Transverse colon (tissue), 4 donors: ENCODE measurements around the gene SIGLEC10. TPM values are rescaled to one million over a fixed set of nuclear protein-coding genes. Genes with fewer than 3 reads are reported as not detected.

Experiments
- DNase-seq: peaks from one replicate; pipeline ENCODE4 v3.0.0-alpha.2; 2019
- H3K27ac ChIP-seq, 4 donors: fragments of 200-600 bp; sonication (generic); 2 replicates each; pipeline ENCODE4 v1.5.1; 2016 to 2018; ENCODE audit warnings: inconsistent platforms in 4 of 4
- H3K27me3 ChIP-seq: fragments of 200-600 bp; sonication (generic); 2 replicates; pipeline ENCODE4 v1.5.1; 2017; ENCODE audit warnings: inconsistent platforms
- H3K36me3 ChIP-seq, 4 donors: fragments of 200-600 bp; sonication (generic); 2 replicates each; pipeline ENCODE4 v1.5.1; 2017 to 2019; ENCODE audit warnings: inconsistent platforms in 4 of 4
- H3K4me1 ChIP-seq, 4 donors: fragments of 200-600 bp; sonication (generic); 2 replicates each; pipeline ENCODE4 v1.5.1; 2017 to 2020; ENCODE audit warnings: inconsistent platforms in 4 of 4
- H3K4me3 ChIP-seq, 4 donors: fragments of 200-600 bp; sonication (generic); 1 replicate in 1 of 4; 2 replicates in 3 of 4; pipeline versions ENCODE4 v1.5.1 to v1.6.1; 2017 to 2019; ENCODE audit warnings: inconsistent platforms in 4 of 4
- H3K9me3 ChIP-seq, 2 donors: fragments of 200-600 bp; sonication (generic); 2 replicates each; pipeline ENCODE4 v1.5.1; 2017 to 2019; ENCODE audit warnings: inconsistent platforms in 2 of 2
- EP300 ChIP-seq: sonication (generic); formaldehyde crosslinking; IDR thresholded peaks from one replicate; pipeline ENCODE4 v1.6.1; 2017; ENCODE audit warnings: antibody characterized with exemption, low read depth
- POLR2A ChIP-seq: fragments of 450-650 bp; IDR thresholded peaks from one replicate; pipeline ENCODE4 v1.6.1; 2016; ENCODE audit warnings: antibody characterized with exemption, mild to moderate bottlenecking, moderate library complexity
- POLR2AphosphoS5 ChIP-seq, 3 donors: sonication (generic); formaldehyde crosslinking; IDR thresholded peaks; one replicate each; pipeline ENCODE4 v1.6.1; 2016; ENCODE audit warnings: antibody characterized with exemption in 3 of 3
- WGBS, 2 donors: methylation state at CpG; one replicate each; pipeline ENCODE4 v1.1.5; 2018; ENCODE audit warnings: low coverage in 1 of 2; 5-methylcytosine and 5-hydroxymethylcytosine counted together
- in situ Hi-C, 4 donors: fragments of 200-750 bp; cut with MboI; loops; one replicate each; pipeline versions ENCODE4 v1.15.0 to v1.15.1; 2017; ENCODE audit warnings: low sequenced_read_pairs in 3 of 4, low pct_ligation_motif_present in 1 of 4, low pct_unique_long_range_greater_than_20kb in 1 of 4
- intact Hi-C: fragments of 100-400 bp; cut with DNase I; formaldehyde crosslinking; loops from one replicate; pipeline ENCODE4 v1.15.1; 2023; ENCODE audit warnings: low total_unique reads
- total RNA-seq, 4 donors: library from RNA; depleted of rRNA; stranded (reverse); fragments of >200 nt; gene quantifications; one replicate each; pipeline ENCODE4 v1.1.0, GENCODE V29; 2016
- TF ChIP-seq, protein P1 (sequence below), 5 experiments: fragments of 200-600 bp in 3 of 5; fragments of 450-650 bp in 2 of 5; sonication (generic) in 3 of 5; IDR thresholded peaks; 1 replicate in 2 of 5; 2 replicates in 3 of 5; pipeline ENCODE4 v1.5.1; 2016 to 2017; ENCODE audit warnings: antibody characterized with exemption in 5 of 5, inconsistent platforms in 3 of 5, mild to moderate bottlenecking in 2 of 5, moderate library complexity in 1 of 5

The SIGLEC10 gene
- total RNA-seq, 4 donors from 2014 or later = 3.7 to 15.7 (median 4.9) TPM; not detected in 1

DNA sequence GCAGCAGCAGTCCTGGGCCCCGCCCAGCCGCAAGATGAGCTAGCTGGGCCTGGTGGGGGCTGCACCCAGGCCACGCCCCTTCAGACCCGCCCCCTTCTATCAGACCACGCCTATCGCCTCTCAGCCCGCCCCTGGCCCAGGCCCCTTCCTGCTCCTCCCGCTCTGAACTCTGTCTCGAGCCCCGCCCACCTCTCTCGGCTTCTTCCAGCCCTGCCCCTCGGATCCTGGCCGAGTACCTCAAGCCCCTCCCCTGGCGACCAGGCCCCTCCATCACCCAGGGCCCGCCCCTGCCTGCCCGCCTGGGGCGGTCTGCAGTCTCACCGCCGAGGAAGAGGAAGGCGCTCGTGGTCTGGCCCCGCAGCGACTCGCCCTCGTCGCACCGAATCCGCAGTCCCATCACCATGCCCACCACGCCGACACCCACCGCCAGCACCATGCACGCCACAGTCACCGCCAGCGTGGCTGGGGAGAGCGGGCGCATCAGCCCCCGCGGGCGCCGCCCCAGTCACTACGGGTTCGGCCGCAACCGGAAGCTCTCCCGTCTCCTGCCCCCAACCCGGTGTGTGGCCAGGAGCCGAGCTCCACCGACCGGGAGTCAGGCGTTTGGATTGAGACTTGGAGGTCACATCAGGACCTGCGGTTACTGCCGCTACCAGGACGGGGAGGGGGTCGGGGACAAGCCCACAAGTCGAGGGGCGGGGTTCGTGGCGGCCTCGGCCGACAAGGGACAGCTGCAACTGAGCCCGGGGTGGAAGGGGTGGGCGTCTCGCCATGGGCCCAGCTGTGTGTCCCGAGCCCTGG is 49.7 kb downstream of the SIGLEC10 start:
- Histone ChIP-seq H3K36me3 (no peaks in the 10 kb centered on the region), H3K9me3 (no peaks in the 10 kb centered on the region)
- in situ Hi-C loops = no loop called here

DNA sequence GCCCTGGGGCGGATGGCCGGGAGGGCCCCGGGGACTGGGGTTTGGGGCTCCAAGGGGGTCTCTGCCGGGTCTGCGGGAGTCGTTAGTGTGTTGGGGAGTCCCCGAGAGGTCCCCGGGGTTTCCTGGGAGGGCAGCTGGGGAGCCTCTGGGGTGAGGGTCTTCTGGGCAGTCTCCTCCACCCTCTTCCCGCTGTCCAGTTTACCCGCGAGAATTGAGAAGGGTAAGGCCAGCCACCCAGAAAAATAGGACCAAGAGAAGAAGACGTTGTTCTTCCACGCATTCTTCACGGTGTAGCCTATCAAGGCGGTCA is 50.2 kb downstream of the SIGLEC10 start:
- WGBS, 2 donors = 0% methylated on average over 5 to 15 of the region's 15 CpGs
- Histone ChIP-seq H3K27me3 (no peaks in the 10 kb centered on the region), H3K4me3 (peak overlapping the region; percentile 66 to 81 (median 78)), H3K4me1 (peaks cover 11 to 36% (median 15%) of the 10 kb centered on the region in 4 donors), H3K27ac (peak overlapping the region; percentile 98 to 100 (median 100)), H3K9me3 (no peaks in the 10 kb centered on the region), H3K36me3 (no peaks in the 10 kb centered on the region)
- in situ Hi-C loops = no loop called here
- intact Hi-C loops = no loop called here
- no peak for DNase-seq
- TF ChIP-seq, protein P1, sequence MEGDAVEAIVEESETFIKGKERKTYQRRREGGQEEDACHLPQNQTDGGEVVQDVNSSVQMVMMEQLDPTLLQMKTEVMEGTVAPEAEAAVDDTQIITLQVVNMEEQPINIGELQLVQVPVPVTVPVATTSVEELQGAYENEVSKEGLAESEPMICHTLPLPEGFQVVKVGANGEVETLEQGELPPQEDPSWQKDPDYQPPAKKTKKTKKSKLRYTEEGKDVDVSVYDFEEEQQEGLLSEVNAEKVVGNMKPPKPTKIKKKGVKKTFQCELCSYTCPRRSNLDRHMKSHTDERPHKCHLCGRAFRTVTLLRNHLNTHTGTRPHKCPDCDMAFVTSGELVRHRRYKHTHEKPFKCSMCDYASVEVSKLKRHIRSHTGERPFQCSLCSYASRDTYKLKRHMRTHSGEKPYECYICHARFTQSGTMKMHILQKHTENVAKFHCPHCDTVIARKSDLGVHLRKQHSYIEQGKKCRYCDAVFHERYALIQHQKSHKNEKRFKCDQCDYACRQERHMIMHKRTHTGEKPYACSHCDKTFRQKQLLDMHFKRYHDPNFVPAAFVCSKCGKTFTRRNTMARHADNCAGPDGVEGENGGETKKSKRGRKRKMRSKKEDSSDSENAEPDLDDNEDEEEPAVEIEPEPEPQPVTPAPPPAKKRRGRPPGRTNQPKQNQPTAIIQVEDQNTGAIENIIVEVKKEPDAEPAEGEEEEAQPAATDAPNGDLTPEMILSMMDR (IDR thresholded peaks at IDR 0.05) = no peak
- TF ChIP-seq POLR2A (peak; percentile 95), POLR2AphosphoS5 (IDR thresholded peaks at IDR 0.05) (peak; percentile 98 to 99 (median 99)), EP300 (no peak)

More for the DNA sequence above, 49.7 kb downstream of the SIGLEC10 start:
- Histone ChIP-seq H3K4me3 (peak overlapping the region; percentile 66 to 80 (median 76)), H3K4me1 (peaks cover 11 to 33% (median 14%) of the 10 kb centered on the region in 4 donors), H3K27ac (peak overlapping the region; percentile 98 to 100 (median 100)), H3K27me3 (no peaks in the 10 kb centered on the region)
- 0 to 3% methylated on average over 6 to 34 of the region's 64 CpGs for WGBS, 2 donors
- peak; percentile 100 for DNase-seq
- TF ChIP-seq POLR2AphosphoS5 (IDR thresholded peaks at IDR 0.05) (peak in 1 of 3 donors; percentile 0), EP300 (no peak), POLR2A (no peak)
- TF ChIP-seq, protein P1 (IDR thresholded peaks at IDR 0.05) = no peak
- intact Hi-C loops = no loop called here

DNA sequence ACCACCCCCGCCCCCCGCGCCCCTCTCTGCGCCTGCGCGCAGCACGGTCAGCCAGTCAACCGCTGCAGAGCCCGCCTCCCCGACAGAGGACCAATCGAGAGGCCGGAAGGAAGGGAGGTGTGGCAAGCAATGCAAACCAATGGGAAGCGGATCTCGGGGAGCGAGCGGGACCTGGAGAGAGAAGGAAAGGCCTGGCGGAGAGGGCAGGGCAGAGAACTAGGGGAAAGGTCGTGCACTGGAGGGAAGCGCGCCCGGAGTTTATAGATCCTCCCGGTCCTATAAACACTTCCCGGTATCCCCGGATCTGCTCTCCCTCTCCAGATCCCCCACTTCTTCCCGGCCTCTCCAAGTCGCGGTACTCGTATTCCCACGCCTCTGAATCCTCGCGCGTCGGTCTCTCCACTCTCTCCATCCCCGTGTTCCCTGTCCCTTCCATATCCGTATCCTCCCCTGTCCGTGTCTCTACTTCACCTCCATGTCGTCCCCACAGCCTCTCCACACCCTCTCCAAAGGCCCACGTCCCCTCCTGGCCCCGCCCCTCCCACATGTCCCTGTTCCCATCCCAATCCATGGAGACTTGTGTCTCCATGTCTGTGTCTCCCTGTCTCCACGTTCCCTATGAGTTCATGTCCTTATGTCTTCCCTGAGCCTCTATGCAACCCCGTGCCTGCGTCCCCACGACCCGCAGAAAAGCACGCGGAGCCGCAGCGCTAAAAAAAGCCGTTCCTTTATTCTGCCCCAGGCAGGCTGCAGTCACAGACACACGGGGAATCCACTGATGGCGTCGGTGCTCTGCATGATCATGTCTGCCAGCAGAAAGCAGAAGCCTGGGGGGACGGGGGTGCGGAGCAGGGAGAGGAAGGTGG is 50.8 kb downstream of the SIGLEC10 start:
- Histone ChIP-seq H3K4me3 (peak overlapping the region; percentile 66 to 81 (median 78)), H3K27me3 (no peaks in the 10 kb centered on the region), H3K9me3 (no peaks in the 10 kb centered on the region), H3K36me3 (no peaks in the 10 kb centered on the region), H3K27ac (peak overlapping the region; percentile 98 to 100 (median 100)), H3K4me1 (peaks cover 11 to 36% (median 15%) of the 10 kb centered on the region in 4 donors)
- in situ Hi-C loops (no loop called here), intact Hi-C loops (no loop called here)
- DNase-seq = peak; percentile 99
- peak; percentile 90 to 94 (median 93) for TF ChIP-seq POLR2AphosphoS5 (IDR thresholded peaks at IDR 0.05)
- TF ChIP-seq, protein P1 (IDR thresholded peaks at IDR 0.05) = no peak
- TF ChIP-seq POLR2A = peak; percentile 80
- 0% methylated on average over 1 to 52 of the region's 54 CpGs for WGBS, 2 donors

DNA sequence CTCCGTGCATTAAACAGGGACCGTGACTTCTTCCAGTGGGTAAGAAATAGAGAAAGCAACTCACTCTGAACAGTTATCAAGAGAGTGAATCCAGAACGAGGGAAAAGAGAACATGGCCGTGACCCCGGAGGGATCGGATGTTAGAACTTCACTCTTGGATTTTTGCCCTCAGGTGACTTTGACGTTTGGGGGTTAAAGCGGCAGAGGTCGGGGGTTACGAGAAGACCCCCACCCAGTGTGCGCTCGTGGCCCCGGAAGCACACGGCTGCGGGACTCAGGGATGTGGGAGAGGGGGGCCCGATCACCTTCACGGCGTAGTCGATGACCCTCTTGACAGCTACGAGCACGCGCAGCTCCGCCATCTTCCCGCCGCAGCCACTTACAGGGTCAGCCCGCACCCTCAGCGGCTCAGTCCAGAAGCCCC is 51.5 kb downstream of the SIGLEC10 start, which contains the start of gene ETFB:
Gene ETFB, minus strand, starts transcription at position 424 of the 424 bp plus-strand sequence. Its CDS starts 62 bp downstream, at position 362.
- Histone ChIP-seq H3K4me1 (peaks cover 11 to 36% (median 15%) of the 10 kb centered on the region in 4 donors), H3K9me3 (no peaks in the 10 kb centered on the region), H3K36me3 (no peaks in the 10 kb centered on the region), H3K27ac (peak within 1 kb of the TSS; percentile 98 to 100 (median 100)), H3K4me3 (peak within 1 kb of the TSS; percentile 66 to 81 (median 78)), H3K27me3 (no peaks in the 10 kb centered on the region)
- no peak for DNase-seq
- intact Hi-C loops = no loop called here
- 0 to 1% methylated on average over 7 to 27 of the region's 27 CpGs for WGBS, 2 donors
- in situ Hi-C loops = no loop called here
- TF ChIP-seq EP300 = no peak
- peak in 1 of 3 donors; percentile 80 for TF ChIP-seq POLR2AphosphoS5 (IDR thresholded peaks at IDR 0.05)
- TF ChIP-seq, protein P1 (IDR thresholded peaks at IDR 0.05) = no peak
- peak; percentile 69 for TF ChIP-seq POLR2A
